Tibial nerve (tissue), 4 donors: ENCODE data around the gene KLHL24.

ENCODE experiments used
- CTCF ChIP-seq, 5 experiments: fragments of 200-600 bp in 3 of 5; fragments of 450-650 bp in 2 of 5; sonication (generic) in 3 of 5; IDR thresholded peaks; one replicate each; pipeline ENCODE4 v1.5.1; 2016 to 2019; ENCODE audit warnings: antibody characterized with exemption in 5 of 5, mild to moderate bottlenecking in 3 of 5, moderate library complexity in 2 of 5
- EP300 ChIP-seq, 2 donors: sonication (generic); formaldehyde crosslinking; IDR thresholded peaks; one replicate each; pipeline ENCODE4 v1.6.1; 2017; ENCODE audit warnings: antibody characterized with exemption in 2 of 2, mild to moderate bottlenecking in 1 of 2
- POLR2A ChIP-seq, 2 donors: fragments of 450-650 bp; IDR thresholded peaks; one replicate each; pipeline ENCODE4 v1.6.1; 2017; ENCODE audit warnings: antibody characterized with exemption in 2 of 2, mild to moderate bottlenecking in 2 of 2, moderate library complexity in 2 of 2

DNA sequence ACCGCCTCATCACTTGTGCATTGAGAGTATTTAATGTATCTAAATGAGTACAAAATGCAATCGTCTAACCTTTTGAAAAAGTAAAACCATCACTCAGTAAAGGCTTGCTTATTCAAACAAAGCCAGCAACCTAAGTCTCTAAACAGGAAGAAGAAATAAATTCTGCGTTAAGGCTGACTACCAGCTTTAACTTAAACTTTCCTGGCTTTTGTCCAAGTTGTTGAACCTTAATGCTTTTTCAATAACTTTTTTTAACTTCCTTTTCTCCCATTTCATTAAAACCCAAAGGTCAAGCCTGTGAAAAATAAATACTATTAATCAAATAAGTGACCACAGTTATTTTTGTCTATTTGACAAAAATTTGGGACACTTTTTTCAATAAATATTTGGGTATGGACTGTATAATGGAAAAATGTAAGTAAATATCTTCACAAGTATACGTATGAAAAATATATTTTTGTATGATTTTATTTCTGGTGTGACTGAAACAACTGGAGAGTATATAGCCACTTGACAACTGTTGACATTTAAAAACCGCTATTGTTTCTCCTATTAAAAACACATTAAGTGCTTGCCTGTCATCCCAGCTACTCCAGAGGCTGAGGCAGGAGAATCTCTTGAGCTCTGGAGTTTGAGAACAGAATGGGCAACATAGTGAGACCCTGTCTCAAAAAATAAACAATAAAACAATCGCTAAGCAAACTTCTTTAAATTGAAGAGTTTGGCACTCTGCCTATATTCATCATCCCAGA is 2.9 kb downstream of the KLHL24 start:
- TF ChIP-seq CTCF (IDR thresholded peaks at IDR 0.05) (no peak), POLR2A (IDR thresholded peaks at IDR 0.05) (no peak), EP300 (IDR thresholded peaks at IDR 0.05) (no peak)
